NK-92 (cell line): ENCODE measurements around the gene IL17REL.

Experiments
- DNase-seq: peaks from one replicate; lab custom pipeline; 2025; ENCODE audit not compliant: unreplicated experiment; lab: John Stamatoyannopoulos, UW

IL17REL gene

DNA sequence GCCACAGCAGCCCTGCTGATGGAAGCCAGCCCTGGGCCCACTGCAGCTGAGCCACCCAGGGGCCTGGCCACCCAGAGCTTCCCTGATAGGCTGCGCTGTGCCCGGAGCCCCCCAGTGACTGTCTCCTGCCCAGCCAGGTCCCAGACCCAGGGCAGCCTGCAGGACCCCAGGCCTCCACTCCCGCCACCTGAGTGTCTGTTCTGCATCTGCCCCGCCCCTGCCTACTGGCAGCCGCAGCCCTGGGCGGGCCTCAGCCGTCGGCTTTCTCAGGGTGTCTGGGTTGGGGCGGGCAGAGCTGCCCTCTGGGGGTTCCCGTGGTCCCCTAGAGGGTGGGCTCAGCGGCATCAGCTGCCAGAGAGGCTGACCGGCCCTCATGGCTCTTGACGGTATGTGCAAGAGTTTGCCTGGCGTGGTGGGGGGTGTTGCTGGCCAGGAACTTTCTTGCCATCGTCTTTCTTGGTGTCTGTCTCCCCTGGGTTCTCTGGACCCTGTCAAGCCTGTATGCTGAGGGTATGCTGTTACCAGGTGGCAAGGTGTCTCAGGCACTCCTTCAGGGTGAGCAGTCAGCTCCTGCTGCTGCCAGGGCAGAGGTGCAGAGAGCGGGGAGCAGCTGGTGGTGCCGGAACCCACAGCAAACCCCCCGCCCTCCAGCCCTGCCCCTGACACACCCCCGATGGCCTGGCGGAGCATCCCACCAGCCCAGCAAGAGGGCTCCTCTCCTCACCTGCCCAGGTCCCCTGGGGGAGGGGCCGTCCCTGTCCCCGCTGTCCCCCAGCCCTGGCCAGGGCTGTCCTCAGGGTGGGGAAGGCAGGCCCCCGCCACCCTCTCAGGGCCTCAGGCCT, 64.2 kb downstream of the IL17REL start:
- DNase-seq = no peak

DNA sequence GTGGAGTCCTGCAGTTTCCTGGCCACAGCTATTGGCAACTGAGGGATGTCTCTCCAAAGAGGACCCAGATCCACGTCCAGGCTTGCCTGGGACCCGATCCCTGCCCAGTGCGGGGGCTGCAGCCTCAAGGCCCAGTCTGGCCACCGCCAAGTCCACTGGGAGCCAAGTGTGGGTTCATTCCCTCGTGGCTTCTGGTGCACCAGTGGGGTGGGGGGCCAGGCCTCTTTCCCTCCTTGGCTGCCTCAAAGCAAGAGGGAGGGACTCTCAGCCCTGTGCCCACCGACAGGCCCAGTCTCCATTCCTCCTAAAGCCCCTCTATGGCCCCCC, 65.3 kb downstream of the IL17REL start:
- no peak for DNase-seq

DNA sequence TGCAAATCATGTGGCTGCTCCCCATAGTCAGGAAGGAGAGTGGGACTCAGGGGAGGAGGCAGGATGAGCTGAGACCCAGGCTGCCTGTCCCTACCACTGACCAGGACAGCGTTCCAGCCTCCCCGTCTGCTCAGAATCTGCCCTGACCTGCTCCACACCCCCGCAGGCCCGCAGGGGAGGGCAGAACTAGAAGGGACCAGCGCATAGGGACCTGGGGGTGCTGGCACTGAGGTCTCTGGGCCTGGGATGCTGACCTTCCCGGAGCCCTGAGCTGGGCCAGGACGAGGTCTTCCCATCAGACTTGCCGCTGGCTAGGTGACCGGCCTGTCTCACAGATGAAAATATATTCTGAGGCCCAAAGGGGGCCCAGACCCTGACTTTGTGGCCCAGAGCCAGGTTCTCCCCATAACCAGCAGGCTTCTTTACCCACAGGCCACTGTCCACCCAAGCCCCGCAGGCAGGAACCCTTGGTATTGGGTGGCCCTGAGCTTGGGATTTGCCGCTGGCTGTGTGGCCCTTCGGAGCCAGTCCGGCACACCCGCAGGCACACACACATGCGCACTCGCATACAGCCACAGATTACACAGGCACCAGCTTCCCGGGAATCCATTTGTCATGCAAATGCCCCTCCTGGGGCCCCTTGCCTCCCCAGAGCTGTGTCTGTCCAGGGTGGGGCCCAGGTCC, 65.8 kb downstream of the IL17REL start:
- DNase-seq = no peak

- peak; percentile 25 for DNase-seq
Measured at GRCh38 chr22:49945042-49945794, 67.3 kb downstream of the IL17REL start.
